GM12873 (cell line): Measurements from ENCODE around the gene TMEM250.

Experiments used
- TF ChIP-seq, protein P1 (sequence below): IDR thresholded peaks from 2 replicates; pipeline ENCODE4 v1.5.1; 2012; ENCODE audit warnings: low read depth, mild to moderate bottlenecking, moderate library complexity, low read length, control low read depth; ENCODE audit not compliant: insufficient read depth; ENCODE audit errors: missing control alignments

The TMEM250 gene

DNA sequence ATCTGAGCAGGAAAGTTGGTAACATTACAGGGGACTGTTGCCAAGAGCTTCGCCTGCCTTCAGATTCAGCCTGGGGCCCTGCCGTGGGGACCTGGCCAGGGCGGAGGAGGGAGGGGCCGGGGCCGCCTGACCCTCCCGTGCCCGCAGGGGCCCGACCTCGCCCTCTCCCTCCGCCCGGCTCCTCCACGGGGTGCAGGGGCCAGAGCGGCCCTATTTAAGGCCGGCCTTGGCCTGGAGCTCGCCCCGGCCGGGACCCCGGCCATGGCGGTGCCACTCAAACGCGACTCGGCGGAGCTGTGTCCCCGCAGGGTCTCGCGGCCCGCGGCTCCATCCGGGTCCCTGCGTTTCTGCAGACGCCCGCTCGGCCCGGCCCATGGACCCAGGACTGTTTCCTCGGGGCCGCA, 757 bp downstream of the TMEM250 start:
- TF ChIP-seq, protein P1, sequence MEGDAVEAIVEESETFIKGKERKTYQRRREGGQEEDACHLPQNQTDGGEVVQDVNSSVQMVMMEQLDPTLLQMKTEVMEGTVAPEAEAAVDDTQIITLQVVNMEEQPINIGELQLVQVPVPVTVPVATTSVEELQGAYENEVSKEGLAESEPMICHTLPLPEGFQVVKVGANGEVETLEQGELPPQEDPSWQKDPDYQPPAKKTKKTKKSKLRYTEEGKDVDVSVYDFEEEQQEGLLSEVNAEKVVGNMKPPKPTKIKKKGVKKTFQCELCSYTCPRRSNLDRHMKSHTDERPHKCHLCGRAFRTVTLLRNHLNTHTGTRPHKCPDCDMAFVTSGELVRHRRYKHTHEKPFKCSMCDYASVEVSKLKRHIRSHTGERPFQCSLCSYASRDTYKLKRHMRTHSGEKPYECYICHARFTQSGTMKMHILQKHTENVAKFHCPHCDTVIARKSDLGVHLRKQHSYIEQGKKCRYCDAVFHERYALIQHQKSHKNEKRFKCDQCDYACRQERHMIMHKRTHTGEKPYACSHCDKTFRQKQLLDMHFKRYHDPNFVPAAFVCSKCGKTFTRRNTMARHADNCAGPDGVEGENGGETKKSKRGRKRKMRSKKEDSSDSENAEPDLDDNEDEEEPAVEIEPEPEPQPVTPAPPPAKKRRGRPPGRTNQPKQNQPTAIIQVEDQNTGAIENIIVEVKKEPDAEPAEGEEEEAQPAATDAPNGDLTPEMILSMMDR, result no peak

DNA sequence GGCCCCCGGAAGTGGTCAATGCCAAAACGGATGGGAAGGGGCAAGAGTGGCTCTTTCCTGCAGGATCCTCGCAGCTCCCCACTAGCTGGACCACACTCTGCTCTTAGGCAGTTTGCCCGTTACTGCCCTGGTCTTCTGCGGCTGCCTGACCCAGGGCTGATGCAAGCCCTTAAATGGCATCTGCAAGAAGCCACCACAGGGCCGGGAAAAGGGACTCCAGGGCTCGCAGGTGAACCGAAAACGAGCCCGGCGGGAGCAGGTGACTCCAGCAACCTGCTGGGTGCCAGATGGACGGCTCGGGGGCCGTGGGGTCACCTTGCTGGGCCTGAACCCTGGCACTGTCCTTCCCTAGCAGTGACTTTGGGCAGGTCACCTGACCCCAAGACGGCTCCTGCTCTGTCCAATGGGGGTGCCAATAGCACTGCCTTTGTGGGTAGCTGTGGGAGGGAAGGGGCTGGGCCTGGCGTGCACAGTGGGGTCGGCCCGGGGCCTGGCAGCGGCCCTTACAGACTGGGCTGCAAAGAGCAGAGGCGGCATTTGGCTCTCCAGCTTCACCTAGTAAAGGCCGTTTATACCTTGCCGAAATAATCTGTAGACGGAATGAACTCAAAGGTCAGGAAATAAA, 1.3 kb downstream of the TMEM250 start:
- TF ChIP-seq, protein P1, result no peak

DNA sequence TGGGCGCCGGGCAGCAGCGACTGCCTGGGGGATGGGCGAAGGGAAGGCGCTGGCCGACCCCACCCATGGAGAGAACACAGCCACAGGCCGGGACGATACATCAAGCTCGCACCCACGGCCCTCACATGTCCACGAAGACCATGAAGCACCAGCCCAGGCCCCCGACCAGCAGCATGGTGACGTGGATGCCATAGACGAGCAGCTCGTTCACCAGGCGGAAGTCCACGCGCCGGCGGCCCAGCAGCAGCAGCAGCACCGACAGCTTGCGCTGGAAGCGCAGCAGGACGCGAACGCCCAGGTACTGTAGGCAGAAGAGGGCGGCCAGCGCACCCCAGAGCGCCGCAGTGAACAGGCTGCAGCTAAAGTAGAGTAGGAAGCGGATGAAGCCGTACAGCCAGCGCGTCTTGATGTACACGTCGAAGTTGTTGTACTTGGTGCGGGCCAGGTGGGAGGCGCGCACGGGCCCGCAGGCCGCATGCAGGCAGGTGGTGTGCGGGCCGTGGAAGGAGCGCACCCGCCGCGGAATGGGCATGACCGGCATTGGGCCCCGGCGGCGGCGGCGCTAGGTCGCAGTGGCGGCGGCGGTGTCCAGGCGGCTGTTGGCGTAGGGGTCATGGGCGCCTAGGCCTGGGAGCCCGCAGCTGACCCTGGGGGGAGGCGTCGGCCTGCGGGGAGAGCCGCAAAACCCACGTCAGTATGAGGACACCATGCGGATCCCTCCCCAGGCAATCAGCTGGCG, 2.1 kb downstream of the TMEM250 start:
- TF ChIP-seq, protein P1, result no peak

DNA sequence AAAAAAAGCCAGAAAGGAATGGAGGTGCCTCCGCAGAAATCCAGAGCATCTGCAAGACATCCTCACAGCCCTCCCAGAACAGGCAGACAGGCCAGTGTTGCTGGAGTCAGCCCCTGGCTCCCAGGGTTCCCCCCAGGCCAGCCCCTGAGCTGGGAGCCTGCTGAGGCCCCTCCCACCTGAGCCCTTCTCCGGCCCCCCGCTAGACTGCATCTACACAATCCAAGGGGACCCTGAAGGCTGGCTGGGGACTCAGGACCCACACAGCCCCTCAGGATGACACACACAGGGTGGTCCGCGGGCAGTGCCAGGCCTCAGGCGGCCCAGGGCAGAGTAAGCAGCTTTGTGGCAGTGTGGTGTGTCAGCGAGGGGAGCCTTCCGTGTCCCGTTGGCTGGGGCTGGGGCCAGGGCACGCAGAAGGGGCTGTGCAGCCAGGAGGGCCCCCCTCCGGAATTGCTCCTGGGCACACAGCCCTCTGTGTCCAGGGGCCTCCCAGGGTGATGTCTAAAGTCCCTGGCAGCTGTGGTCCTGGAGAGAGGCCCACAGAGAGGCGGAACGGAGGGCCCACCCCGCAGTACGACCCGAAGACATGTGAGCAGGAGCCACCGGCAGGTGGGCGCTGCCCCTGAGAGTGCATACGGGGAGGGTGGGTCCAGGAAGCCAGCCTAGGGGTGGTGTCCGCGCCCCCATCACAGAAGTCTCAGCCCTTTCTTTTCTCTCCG, 2.9 kb downstream of the TMEM250 start:
- TF ChIP-seq, protein P1, result no peak

GRCh38 chr9:136115206-136115605, 3.5 kb downstream of the TMEM250 start:
- TF ChIP-seq, protein P1, result no peak

DNA sequence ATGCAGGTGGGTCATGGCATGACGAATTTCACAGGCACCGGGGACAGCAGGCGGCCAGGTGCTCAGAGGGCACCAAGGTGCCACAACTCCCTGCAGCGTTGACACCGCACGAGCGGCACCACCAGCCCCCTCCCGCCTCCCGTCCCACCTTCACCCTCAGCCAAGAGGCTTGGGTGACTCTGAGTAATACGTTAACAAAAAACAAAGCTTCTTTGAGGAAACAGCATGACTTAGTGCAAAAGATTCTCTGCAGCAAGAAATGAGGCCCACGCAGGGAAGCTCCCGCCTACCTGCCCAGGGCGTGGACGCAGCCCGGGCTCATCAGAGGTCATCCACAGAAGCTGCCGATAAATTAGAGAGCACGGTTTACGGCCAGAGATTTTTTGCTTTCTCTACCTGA, 4.1 kb downstream of the TMEM250 start:
- TF ChIP-seq, protein P1, result no peak

GRCh38 chr9:136112541-136112940, 6.1 kb downstream of the TMEM250 start:
- TF ChIP-seq, protein P1, result no peak
